Measurements from ENCODE around the gene SIL1.

GRCh38 chr5:139118804-139119203, 79.4 kb downstream of the SIL1 start:
- TF ChIP-seq POLR2A (IDR thresholded peaks at IDR 0.05; ENCODE audit: low read depth, low read length) (no peak), POLR2AphosphoS5 (IDR thresholded peaks at IDR 0.05; ENCODE audit: low read depth, low read length) (no peak)
